Activated naive CD8-positive, alpha-beta T cell treated with anti-CD3 and anti-CD28 coated beads, Interleukin-2, amount 10 ng/mL, durations not matched to agents 7 days and 5 days (primary cell): Measurements from ENCODE around the gene APOA4. TPM values are rescaled to one million over a fixed set of nuclear protein-coding genes. Genes with fewer than 3 reads are reported as not detected.

Experiments used
- ATAC-seq: fragments of 150-1000 bp; cut with Tn5 transposase; one replicate; pipeline ENCODE4 v1.10.0; 2021; ENCODE audit warnings: low read depth, moderate library complexity
- POLR2A ChIA-PET: fragments of 350-600 bp; sonication (Branson Sonifier 250); formaldehyde crosslinking; loops from one replicate; lab custom pipeline; 2021; ENCODE audit warnings: antibody characterized with exemption; lab: Charles Lee
- DNase-seq: peaks from one replicate; pipeline ENCODE4 v3.0.0; 2021
- H3K27ac Mint-ChIP-seq: one replicate; pipeline ENCODE4 v1.8.0; 2022; ENCODE audit warnings: mild to moderate bottlenecking, mixed read lengths
- H3K27me3 Mint-ChIP-seq: one replicate; pipeline ENCODE4 v1.8.0; 2022; ENCODE audit warnings: mild to moderate bottlenecking, moderate library complexity, mixed read lengths
- H3K36me3 Mint-ChIP-seq: one replicate; pipeline ENCODE4 v1.8.0; 2021; ENCODE audit warnings: mild to moderate bottlenecking, mixed read lengths
- H3K4me1 Mint-ChIP-seq: one replicate; pipeline ENCODE4 v1.8.0; 2021; ENCODE audit warnings: mixed read lengths
- H3K4me3 Mint-ChIP-seq: one replicate; pipeline ENCODE4 v1.8.0; 2022; ENCODE audit warnings: mild to moderate bottlenecking, moderate library complexity, mixed read lengths
- H3K9me3 Mint-ChIP-seq: one replicate; pipeline ENCODE4 v1.8.0; 2021; ENCODE audit warnings: mixed read lengths
- total RNA-seq, 2 experiments: library from RNA; stranded (reverse); gene quantifications; one replicate each; pipeline ENCODE4 v1.2.3, GENCODE V29; 2021

APOA4 gene
- total RNA-seq, 2 experiments from 2014 or later, result not detected

GRCh38 chr11:116798368-116798767 is 24.7 kb downstream of the APOA4 start:
- Mint-ChIP-seq H3K4me3 (no peak overlapping the region), H3K27ac (no peak overlapping the region), H3K4me1 (no peaks in the 10 kb centered on the region), H3K9me3 (no peaks in the 10 kb centered on the region), H3K27me3 (peaks cover 33% of the 10 kb centered on the region), H3K36me3 (no peaks in the 10 kb centered on the region)
- no peak for DNase-seq
- POLR2A ChIA-PET, result no interaction called here
- no peak for ATAC-seq

GRCh38 chr11:116797816-116798215 is 25.3 kb downstream of the APOA4 start:
- POLR2A ChIA-PET, result no interaction called here
- DNase-seq (no peak), ATAC-seq (no peak)
- Mint-ChIP-seq H3K36me3 (no peaks in the 10 kb centered on the region), H3K4me3 (no peak overlapping the region), H3K27me3 (peaks cover 33% of the 10 kb centered on the region), H3K4me1 (peaks cover 3% of the 10 kb centered on the region), H3K9me3 (no peaks in the 10 kb centered on the region), H3K27ac (no peak overlapping the region)

GRCh38 chr11:116796548-116796947 is 26.6 kb downstream of the APOA4 start:
- no peak overlapping the region for H3K27ac Mint-ChIP-seq
- POLR2A ChIA-PET, result interaction anchor here (0.6 to 1.2 kb wide), 2 partner anchors 57 to 531 kb away, joined by 4 to 5 read pairs; partner anchors contain the start of gene CEP164

GRCh38 chr11:116794851-116795250 is 28.3 kb downstream of the APOA4 start:
- peaks cover 5% of the 10 kb centered on the region for H3K4me1 Mint-ChIP-seq
- H3K36me3 Mint-ChIP-seq, result no peaks in the 10 kb centered on the region
- H3K4me3 Mint-ChIP-seq, result no peak overlapping the region
- no peaks in the 10 kb centered on the region for H3K9me3 Mint-ChIP-seq
- no peak overlapping the region for H3K27ac Mint-ChIP-seq
- peaks cover 21% of the 10 kb centered on the region for H3K27me3 Mint-ChIP-seq
- ATAC-seq (no peak), DNase-seq (no peak)
- POLR2A ChIA-PET, result interaction anchor here (1.2 kb wide), 1 partner anchor 15 kb away, joined by 3 read pairs; no protein-coding TSS in a partner anchor

More at GRCh38 chr11:116796548-116796947, 26.6 kb downstream of the APOA4 start:
- H3K27me3 Mint-ChIP-seq, result peaks cover 27% of the 10 kb centered on the region
- no peak overlapping the region for H3K4me3 Mint-ChIP-seq
- ATAC-seq, result no peak
- DNase-seq, result no peak
- H3K9me3 Mint-ChIP-seq, result no peaks in the 10 kb centered on the region
- H3K4me1 Mint-ChIP-seq, result peaks cover 3% of the 10 kb centered on the region
- H3K36me3 Mint-ChIP-seq, result no peaks in the 10 kb centered on the region

GRCh38 chr11:116793772-116794097 is 29.4 kb downstream of the APOA4 start:
- Mint-ChIP-seq H3K4me3 (no peak overlapping the region), H3K4me1 (peaks cover 5% of the 10 kb centered on the region), H3K36me3 (no peaks in the 10 kb centered on the region), H3K27me3 (peaks cover 14% of the 10 kb centered on the region), H3K9me3 (no peaks in the 10 kb centered on the region), H3K27ac (no peak overlapping the region)
- ATAC-seq (no peak), DNase-seq (no peak)
- POLR2A ChIA-PET, result interaction anchor here (1.2 to 8.0 kb wide), 2 partner anchors 13 to 42 kb away, joined by 3 to 79 read pairs; no protein-coding TSS in a partner anchor

GRCh38 chr11:116792869-116793771 is 30.0 kb downstream of the APOA4 start:
- DNase-seq (no peak), ATAC-seq (no peak)
- peak overlapping the region; percentile 1 for H3K27ac Mint-ChIP-seq
- H3K9me3 Mint-ChIP-seq, result no peaks in the 10 kb centered on the region
- POLR2A ChIA-PET, result interaction anchor here (8.0 kb wide), 1 partner anchor 42 kb away, joined by 79 read pairs; no protein-coding TSS in a partner anchor
- no peaks in the 10 kb centered on the region for H3K36me3 Mint-ChIP-seq
- H3K4me1 Mint-ChIP-seq, result peaks cover 11% of the 10 kb centered on the region
- no peak overlapping the region for H3K4me3 Mint-ChIP-seq
- H3K27me3 Mint-ChIP-seq, result peaks cover 9% of the 10 kb centered on the region

GRCh38 chr11:116792144-116792868 is 30.8 kb downstream of the APOA4 start:
- POLR2A ChIA-PET, result interaction anchor here (8.0 kb wide), 1 partner anchor 43 kb away, joined by 79 read pairs; no protein-coding TSS in a partner anchor
- Mint-ChIP-seq H3K27ac (no peak overlapping the region), H3K36me3 (no peaks in the 10 kb centered on the region), H3K4me1 (peaks cover 13% of the 10 kb centered on the region), H3K27me3 (peaks cover 7% of the 10 kb centered on the region), H3K4me3 (no peak overlapping the region), H3K9me3 (no peaks in the 10 kb centered on the region)
- DNase-seq, result no peak
- no peak for ATAC-seq

GRCh38 chr11:116791813-116792143 is 31.3 kb downstream of the APOA4 start, which contains the start of gene APOA5:
APOA5 (minus strand) TSS chr11:116791879; CDS start chr11:116791860, 19 bp downstream.
- Mint-ChIP-seq H3K9me3 (no peaks in the 10 kb centered on the region), H3K4me1 (peaks cover 18% of the 10 kb centered on the region), H3K4me3 (peak within 1 kb of the TSS; percentile 39), H3K36me3 (peaks cover 2% of the 10 kb centered on the region), H3K27ac (peak within 1 kb of the TSS; percentile 3), H3K27me3 (peaks cover 5% of the 10 kb centered on the region)
- POLR2A ChIA-PET, result interaction anchor here (0.8 to 8.0 kb wide), 2 partner anchors 43 to 536 kb away, joined by 3 to 79 read pairs; partner anchors contain the start of gene CEP164
- no peak for ATAC-seq
- no peak for DNase-seq

GRCh38 chr11:116791002-116791812 is 31.9 kb downstream of the APOA4 start:
- peak; percentile 86 for DNase-seq
- H3K4me3 Mint-ChIP-seq, result peak overlapping the region; percentile 39
- ATAC-seq, result peak; percentile 44
- H3K4me1 Mint-ChIP-seq, result peaks cover 23% of the 10 kb centered on the region
- POLR2A ChIA-PET, result interaction anchor here (0.6 to 8.0 kb wide), 3 partner anchors 44 to 536 kb away, joined by 3 to 79 read pairs (median 5); partner anchors contain the start of gene CEP164
- peaks cover 5% of the 10 kb centered on the region for H3K27me3 Mint-ChIP-seq
- H3K36me3 Mint-ChIP-seq, result peaks cover 4% of the 10 kb centered on the region
- no peaks in the 10 kb centered on the region for H3K9me3 Mint-ChIP-seq
- H3K27ac Mint-ChIP-seq, result peak overlapping the region; percentile 3

- peak; percentile 33 for DNase-seq
- H3K9me3 Mint-ChIP-seq, result no peaks in the 10 kb centered on the region
- H3K27me3 Mint-ChIP-seq, result peaks cover 3% of the 10 kb centered on the region
- no peak overlapping the region for H3K27ac Mint-ChIP-seq
- POLR2A ChIA-PET, result interaction anchor here (0.6 to 8.0 kb wide), 4 partner anchors 12 to 354 kb away, joined by 3 to 79 read pairs (median 4); partner anchors contain the start of gene PAFAH1B2
- ATAC-seq, result no peak
- H3K4me1 Mint-ChIP-seq, result peaks cover 27% of the 10 kb centered on the region
- H3K4me3 Mint-ChIP-seq, result no peak overlapping the region
- H3K36me3 Mint-ChIP-seq, result peaks cover 9% of the 10 kb centered on the region
These were observed 32.7 kb downstream of the APOA4 start for GRCh38 chr11:116790167-116791001.

- H3K4me3 Mint-ChIP-seq, result peak overlapping the region; percentile 96
- H3K36me3 Mint-ChIP-seq, result peaks cover 18% of the 10 kb centered on the region
- peak overlapping the region; percentile 96 for H3K27ac Mint-ChIP-seq
- H3K4me1 Mint-ChIP-seq, result peaks cover 29% of the 10 kb centered on the region
- DNase-seq, result no peak
- POLR2A ChIA-PET, result interaction anchor here (8.0 kb wide), 1 partner anchor 46 kb away, joined by 79 read pairs; no protein-coding TSS in a partner anchor
- no peak for ATAC-seq
- H3K27me3 Mint-ChIP-seq, result peaks cover 3% of the 10 kb centered on the region
- no peaks in the 10 kb centered on the region for H3K9me3 Mint-ChIP-seq
These were observed 34.1 kb downstream of the APOA4 start for GRCh38 chr11:116788975-116789374.

GRCh38 chr11:116788534-116788933 is 34.6 kb downstream of the APOA4 start:
- H3K4me3 Mint-ChIP-seq, result peak overlapping the region; percentile 96
- POLR2A ChIA-PET, result interaction anchor here (0.8 to 8.0 kb wide), 6 partner anchors 12 to 65 kb away, joined by 4 to 79 read pairs (median 8); partner anchors contain the start of gene BUD13
- peaks cover 30% of the 10 kb centered on the region for H3K4me1 Mint-ChIP-seq
- peaks cover 3% of the 10 kb centered on the region for H3K27me3 Mint-ChIP-seq
- peaks cover 18% of the 10 kb centered on the region for H3K36me3 Mint-ChIP-seq
- no peaks in the 10 kb centered on the region for H3K9me3 Mint-ChIP-seq
- ATAC-seq, result no peak
- DNase-seq, result no peak
- H3K27ac Mint-ChIP-seq, result peak overlapping the region; percentile 96
